Measurements from ENCODE around the gene FBN2.

FBN2 gene

GRCh38 chr5:128355961-128356360 lies 182.1 kb downstream of the FBN2 start:
- H3K4me1 ChIP-seq (ENCODE audit: low read depth, poor library complexity, severe bottlenecking), result no peaks in the 10 kb centered on the region
- H3K4me2 ChIP-seq, result no peak overlapping the region
- TF ChIP-seq CTCF (conservative IDR thresholded peaks at IDR 0.05; ENCODE audit: low read depth, low read length), result no peak
- no peak overlapping the region for H3K27ac ChIP-seq
- H3K4me3 ChIP-seq (IDR thresholded peaks at IDR 0.05; ENCODE audit: insufficient read depth, low read depth, low read length), result no peak overlapping the region
- H3K36me3 ChIP-seq (ENCODE audit: insufficient read depth), result no peaks in the 10 kb centered on the region
- H3K27me3 ChIP-seq (ENCODE audit: insufficient read depth, low read depth), result no peaks in the 10 kb centered on the region
- no peaks in the 10 kb centered on the region for H4K20me1 ChIP-seq (ENCODE audit: insufficient read depth)
- H2AFZ ChIP-seq (ENCODE audit: low read depth), result no peak overlapping the region
- H3K79me2 ChIP-seq (ENCODE audit: insufficient read depth, low read depth), result no peaks in the 10 kb centered on the region
- H3K9ac ChIP-seq, result no peak overlapping the region

GRCh38 chr5:128353441-128354107 lies 184.5 kb downstream of the FBN2 start:
- no peak for TF ChIP-seq CTCF (conservative IDR thresholded peaks at IDR 0.05; ENCODE audit: low read depth, low read length)
- Histone ChIP-seq H3K4me3 (IDR thresholded peaks at IDR 0.05; ENCODE audit: insufficient read depth, low read depth, low read length) (no peak overlapping the region), H3K4me1 (ENCODE audit: low read depth, poor library complexity, severe bottlenecking) (no peaks in the 10 kb centered on the region), H4K20me1 (ENCODE audit: insufficient read depth) (no peaks in the 10 kb centered on the region), H2AFZ (ENCODE audit: low read depth) (no peak overlapping the region), H3K27me3 (ENCODE audit: insufficient read depth, low read depth) (no peaks in the 10 kb centered on the region), H3K27ac (no peak overlapping the region), H3K36me3 (ENCODE audit: insufficient read depth) (no peaks in the 10 kb centered on the region), H3K9ac (no peak overlapping the region), H3K4me2 (no peak overlapping the region), H3K79me2 (ENCODE audit: insufficient read depth, low read depth) (no peaks in the 10 kb centered on the region)

GRCh38 chr5:128350705-128351104 lies 187.3 kb downstream of the FBN2 start:
- no peaks in the 10 kb centered on the region for H3K4me1 ChIP-seq (ENCODE audit: low read depth, poor library complexity, severe bottlenecking)
- H4K20me1 ChIP-seq (ENCODE audit: insufficient read depth), result no peaks in the 10 kb centered on the region
- no peaks in the 10 kb centered on the region for H3K27me3 ChIP-seq (ENCODE audit: insufficient read depth, low read depth)
- no peak overlapping the region for H3K4me3 ChIP-seq (IDR thresholded peaks at IDR 0.05; ENCODE audit: insufficient read depth, low read depth, low read length)
- no peak overlapping the region for H2AFZ ChIP-seq (ENCODE audit: low read depth)
- no peak overlapping the region for H3K27ac ChIP-seq
- H3K4me2 ChIP-seq, result no peak overlapping the region
- TF ChIP-seq CTCF (conservative IDR thresholded peaks at IDR 0.05; ENCODE audit: low read depth, low read length), result no peak
- H3K9ac ChIP-seq, result no peak overlapping the region
- no peaks in the 10 kb centered on the region for H3K36me3 ChIP-seq (ENCODE audit: insufficient read depth)
- H3K79me2 ChIP-seq (ENCODE audit: insufficient read depth, low read depth), result no peaks in the 10 kb centered on the region

GRCh38 chr5:128349044-128349858 lies 188.8 kb downstream of the FBN2 start:
- Histone ChIP-seq H3K4me2 (no peak overlapping the region), H2AFZ (ENCODE audit: low read depth) (no peak overlapping the region), H3K4me1 (ENCODE audit: low read depth, poor library complexity, severe bottlenecking) (no peaks in the 10 kb centered on the region), H3K9ac (no peak overlapping the region), H3K27ac (no peak overlapping the region), H4K20me1 (ENCODE audit: insufficient read depth) (no peaks in the 10 kb centered on the region), H3K4me3 (IDR thresholded peaks at IDR 0.05; ENCODE audit: insufficient read depth, low read depth, low read length) (no peak overlapping the region), H3K27me3 (ENCODE audit: insufficient read depth, low read depth) (no peaks in the 10 kb centered on the region), H3K36me3 (ENCODE audit: insufficient read depth) (no peaks in the 10 kb centered on the region), H3K79me2 (ENCODE audit: insufficient read depth, low read depth) (no peaks in the 10 kb centered on the region)
- no peak for TF ChIP-seq CTCF (conservative IDR thresholded peaks at IDR 0.05; ENCODE audit: low read depth, low read length)
